NCI-H2227 treated with DMSO at 0.1 percent for 48 hours (cell line): Measurements from ENCODE around the gene OBP2A.

ENCODE experiments used
- DNase-seq: peaks from one replicate; lab custom pipeline; 2025; lab: John Stamatoyannopoulos, UW

OBP2A gene

GRCh38 chr9:135579356-135579755 is 33.4 kb downstream of the OBP2A start:
- no peak for DNase-seq

DNA sequence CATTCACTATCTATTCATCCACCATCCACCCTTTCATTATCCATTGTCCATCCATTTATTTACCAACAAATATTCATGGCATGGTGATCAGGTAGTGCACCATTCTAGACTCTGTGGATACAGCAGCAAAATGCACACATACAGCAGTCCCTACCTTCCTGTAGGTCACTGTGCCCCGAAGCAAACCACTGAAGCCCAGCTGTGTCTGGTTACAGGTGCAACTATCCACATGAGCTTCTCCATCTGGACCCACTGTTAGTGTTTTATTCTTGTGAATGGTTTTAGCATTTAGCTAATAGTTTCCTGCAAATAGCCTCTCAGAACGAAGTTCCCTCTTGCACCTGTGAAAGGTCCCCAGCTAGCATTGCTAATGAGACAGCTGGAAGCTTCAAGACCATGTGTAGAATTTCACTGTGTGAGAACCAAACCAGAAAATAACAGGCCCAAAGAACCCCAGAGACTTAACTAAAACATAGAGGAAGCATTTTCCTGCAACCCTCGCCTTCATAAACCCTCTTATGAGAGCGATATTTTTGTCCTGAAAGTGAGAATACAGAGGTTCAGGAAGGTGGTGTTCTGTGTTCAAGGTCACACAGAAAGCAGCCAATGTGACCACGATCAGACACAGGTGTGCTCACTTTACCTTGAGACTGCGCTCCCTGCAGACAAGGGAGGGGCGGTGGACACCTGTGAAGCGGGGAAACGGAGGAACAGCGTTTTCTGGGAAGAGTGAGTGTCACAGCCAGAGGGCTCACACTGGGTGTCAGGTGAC is 34.1 kb downstream of the OBP2A start:
- DNase-seq: no peak

GRCh38 chr9:135580664-135581380 is 34.9 kb downstream of the OBP2A start:
- no peak for DNase-seq

DNA sequence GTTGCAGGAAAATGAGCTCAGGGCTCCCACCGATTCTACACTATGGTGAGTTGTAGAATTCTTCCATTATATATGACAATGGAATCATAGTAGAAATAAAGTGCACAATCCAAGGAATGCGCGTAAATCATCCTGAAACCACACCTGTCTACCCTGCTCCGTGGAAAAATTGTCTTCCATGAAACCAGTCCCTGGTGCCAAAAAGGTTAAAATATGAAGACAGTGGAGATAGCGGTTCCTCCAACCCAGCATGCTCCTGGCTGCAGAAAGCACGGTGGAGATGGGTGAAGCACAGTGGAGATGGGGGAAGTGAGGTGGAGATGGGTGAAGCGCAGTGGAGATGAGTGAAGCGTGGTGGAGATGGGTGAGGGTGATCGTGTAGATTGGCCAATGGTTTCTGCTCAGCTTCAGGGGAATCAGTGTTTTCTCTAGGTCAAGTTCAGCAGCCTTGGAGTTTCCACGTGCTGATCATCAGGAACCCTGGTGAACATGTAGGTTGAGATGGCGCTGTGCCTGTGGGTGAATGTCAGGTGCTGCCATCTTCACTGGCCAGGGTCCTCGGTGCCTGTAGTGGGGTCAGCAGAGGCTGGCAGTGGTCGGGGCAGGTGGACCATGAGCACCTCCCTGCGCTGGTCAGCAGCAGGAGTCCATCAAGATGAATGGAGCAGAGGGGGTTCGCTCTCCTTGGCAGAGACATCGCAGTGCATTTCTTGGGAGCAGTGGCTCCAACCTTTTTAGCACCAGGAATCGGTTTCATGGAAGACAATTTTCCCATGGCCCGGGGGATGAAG is 35.9 kb downstream of the OBP2A start:
- DNase-seq: no peak

- no peak for DNase-seq
Measured at GRCh38 chr9:135582541-135582940, 36.6 kb downstream of the OBP2A start.

- DNase-seq: no peak
Measured at GRCh38 chr9:135582966-135583687, 37.2 kb downstream of the OBP2A start.

GRCh38 chr9:135583688-135584011 is 37.7 kb downstream of the OBP2A start:
- DNase-seq: no peak

DNA sequence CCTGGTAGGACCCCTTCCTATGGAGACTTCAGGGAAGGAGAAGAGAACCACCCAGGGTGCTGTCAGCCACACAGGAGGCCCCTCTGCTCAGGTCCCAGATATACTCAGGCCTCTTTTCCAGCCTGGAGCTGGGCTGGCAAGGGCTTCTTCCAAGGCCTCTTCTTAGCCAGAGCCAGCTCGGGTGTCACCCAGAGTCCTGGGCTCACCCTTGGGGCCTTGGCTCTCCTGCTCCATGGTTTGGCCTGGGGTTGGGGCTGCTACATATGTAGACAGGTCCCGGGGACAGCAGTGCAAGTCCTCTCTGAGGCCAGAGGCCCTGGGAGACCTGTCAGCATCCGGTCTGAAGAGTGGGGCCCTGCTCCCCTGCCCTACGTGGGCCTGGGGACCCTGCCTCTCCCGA is 38.4 kb downstream of the OBP2A start:
- DNase-seq: no peak

GRCh38 chr9:135584934-135585333 is 39.0 kb downstream of the OBP2A start:
- no peak for DNase-seq

GRCh38 chr9:135586601-135587109 is 40.7 kb downstream of the OBP2A start:
- DNase-seq: no peak

DNA sequence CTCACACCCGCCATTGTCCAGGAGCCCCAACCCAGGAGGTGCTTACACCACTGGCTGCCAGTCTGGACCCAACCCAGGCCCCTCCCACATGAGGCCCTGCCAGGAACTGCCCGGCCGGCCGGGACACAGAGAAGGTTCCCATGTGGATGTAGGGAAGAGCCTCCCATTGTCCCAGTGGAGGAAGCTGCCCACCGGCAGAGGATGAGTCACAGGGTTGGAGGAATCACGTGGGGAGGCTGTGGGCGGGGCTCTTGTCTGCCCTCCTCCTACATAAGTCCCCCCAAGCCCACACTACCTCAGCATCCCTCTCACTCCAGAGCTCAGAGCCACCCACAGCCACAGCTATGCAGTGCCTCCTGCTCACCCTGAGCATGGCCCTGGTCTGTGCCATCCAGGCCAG is 41.7 kb downstream of the OBP2A start:
- DNase-seq: no peak

DNA sequence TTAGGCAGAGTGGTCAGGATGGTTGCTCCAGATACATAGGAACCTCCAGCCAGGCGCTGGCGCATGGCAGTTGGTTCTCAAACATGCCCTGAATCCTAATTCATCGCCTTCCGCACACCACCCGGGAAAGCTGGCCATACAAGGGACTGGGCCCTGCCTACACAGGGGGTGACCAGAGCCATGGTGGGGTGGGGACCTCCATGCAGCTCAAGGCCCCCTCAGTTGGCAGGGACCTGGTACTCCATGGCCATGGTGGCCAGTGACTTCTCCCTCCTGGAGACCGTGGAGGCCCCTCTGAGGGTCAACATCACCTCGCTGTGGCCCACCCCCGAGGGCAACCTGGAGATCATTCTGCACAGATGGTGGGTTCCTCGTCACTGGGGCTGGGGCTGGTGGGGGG is 42.4 kb downstream of the OBP2A start:
- DNase-seq: no peak

GRCh38 chr9:135588886-135589595 is 43.1 kb downstream of the OBP2A start:
- DNase-seq: no peak

DNA sequence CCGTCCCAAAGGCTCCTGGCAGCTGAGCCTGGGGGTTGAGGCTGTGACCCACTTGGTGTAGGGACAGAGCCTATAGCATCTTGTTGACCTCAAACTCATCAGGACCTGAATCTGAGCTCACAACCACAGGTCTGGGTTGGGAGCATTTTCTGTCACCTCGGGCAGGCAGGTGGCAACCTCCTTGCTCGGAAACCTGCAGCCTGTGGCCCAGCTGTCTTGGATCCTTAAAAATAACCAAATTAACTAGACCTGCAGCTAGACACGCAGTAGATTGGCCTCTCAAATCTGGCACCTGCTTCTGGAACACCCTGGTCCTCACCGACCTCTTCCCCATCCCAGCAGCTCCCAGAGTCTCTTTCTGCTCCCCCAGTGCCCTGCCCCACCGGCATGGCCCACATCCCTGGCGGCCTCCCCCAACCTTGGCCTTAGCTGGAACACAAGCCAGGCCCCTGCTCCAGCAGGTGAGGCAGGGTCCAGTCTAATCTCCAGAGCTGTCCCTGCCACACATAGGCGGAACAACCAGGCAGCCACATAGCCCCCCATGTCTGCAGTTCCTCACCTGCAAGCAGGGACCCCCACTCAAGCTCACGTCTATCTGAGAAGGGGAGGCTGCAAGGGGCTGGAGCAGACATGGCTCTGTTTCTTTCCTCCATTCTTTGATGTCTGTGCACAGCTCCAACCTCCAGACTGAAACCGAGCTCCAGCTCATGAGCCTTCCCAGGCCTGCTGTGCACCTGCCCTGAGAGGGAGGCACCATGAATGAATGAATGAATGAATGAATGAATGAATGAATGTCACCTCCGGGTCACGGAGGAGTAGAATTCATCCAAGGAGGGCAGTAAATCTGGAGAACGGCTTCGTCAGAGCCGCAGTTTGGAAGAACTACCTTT is 43.9 kb downstream of the OBP2A start:
- no peak for DNase-seq

DNA sequence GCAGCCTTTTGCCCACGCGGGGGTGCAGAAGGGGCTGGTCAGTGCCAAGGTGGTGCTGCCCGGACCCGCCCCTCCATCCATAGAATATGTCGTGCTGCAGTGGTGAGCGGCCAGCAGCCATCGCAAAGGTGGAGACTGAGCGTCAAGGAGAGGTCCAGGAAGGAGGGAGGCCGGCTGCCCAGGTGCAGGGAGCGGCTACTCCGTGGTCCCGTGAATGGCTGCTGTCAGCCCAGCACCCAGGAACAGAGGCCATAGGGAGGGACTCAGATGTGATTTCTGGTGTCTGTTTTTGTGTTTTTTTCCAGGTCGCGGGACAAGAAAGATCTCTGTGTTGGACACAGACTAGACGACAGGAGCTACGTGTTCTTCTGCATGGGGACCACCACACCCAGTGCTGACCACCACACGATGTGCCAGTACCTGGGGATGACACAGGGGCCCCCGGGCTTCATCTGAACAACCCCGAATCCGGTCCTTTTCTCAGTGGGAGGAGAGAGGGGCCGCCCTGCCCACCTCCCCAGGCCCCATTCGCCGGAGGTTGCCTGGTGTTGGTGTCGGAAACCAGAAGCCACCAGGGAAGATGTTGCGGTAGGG is 44.7 kb downstream of the OBP2A start:
- DNase-seq: no peak

DNA sequence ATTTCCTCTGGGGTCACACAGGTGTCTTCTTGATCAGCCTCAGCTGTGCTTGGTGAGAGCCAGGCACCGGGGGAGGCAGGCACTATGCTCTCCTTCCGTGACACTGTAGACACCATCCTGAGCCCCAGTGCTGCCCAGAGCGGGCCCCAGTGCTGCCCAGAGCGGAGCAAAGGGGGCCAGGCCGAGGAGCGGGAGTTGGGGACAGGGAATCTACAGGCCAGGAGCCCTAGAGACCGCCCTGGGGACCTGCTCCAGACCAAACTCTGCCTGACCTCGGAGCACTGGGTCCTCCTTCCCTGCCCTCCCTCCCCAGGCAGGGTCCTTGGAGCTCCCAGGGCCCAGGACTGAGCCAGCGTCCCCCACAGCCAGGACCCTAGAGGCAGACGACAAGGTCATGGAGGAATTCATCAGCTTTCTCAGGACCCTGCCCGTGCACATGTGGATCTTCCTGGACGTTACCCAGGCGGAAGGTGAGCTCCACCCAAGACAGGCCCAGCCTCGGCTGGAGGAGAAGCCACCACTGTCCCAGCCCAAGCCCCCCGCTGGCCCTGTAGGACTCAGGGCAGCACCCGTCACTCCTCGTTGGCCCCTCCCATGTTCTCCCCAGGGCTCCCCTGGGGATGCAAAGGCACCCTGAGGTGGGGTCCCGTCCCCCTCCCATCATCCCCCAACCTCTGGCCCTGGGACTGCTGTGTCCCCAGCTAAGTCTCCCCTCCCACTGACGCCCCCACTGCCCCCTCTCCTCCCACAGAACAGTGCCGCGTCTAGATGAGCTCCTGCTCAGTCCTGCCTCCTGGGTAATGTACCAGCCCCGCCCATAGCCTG is 45.8 kb downstream of the OBP2A start:
- no peak for DNase-seq

DNA sequence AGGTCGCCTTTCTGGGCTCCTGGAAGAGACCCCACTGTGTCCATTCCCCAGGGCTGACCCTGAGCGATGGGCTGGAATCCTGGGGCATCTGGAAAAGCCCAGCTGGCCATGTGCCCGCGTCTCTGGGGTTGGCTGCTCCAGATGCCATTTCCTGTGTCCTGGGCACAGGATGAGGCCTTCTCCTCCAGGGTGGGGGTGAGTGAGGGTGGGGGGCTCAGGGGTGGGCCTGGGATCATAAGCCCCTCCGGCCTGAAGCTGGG is 46.3 kb downstream of the OBP2A start:
- no peak for DNase-seq

- DNase-seq: no peak
Measured at GRCh38 chr9:135592625-135593024, 46.7 kb downstream of the OBP2A start.

DNA sequence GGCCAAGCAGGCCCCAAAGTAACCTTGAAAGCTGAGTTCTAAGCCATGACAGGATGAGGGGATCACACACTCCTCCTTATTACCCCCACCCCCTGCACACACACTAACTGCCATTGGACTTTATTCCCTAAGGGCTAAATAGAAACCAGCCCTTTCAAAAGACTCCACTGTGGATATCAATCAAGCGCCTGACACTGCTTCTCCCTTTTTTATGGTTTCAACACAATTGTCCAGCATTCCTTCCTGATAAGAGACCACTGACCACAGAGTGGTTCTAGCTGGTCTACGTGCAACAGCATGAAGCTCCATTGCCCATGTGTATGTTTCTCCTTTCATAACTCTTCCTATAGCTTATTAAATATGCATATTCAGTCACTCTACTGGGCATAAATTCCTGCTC is 50.3 kb downstream of the OBP2A start:
- no peak for DNase-seq
